Breast epithelium (tissue), 3 donors: ENCODE measurements around the gene TM4SF1.

Experiments used
- CTCF ChIP-seq, 3 donors: fragments of 450-650 bp; IDR thresholded peaks; one replicate each; pipeline ENCODE4 v1.5.1; 2016 to 2017; ENCODE audit warnings: antibody characterized with exemption in 3 of 3, mild to moderate bottlenecking in 3 of 3, moderate library complexity in 3 of 3
- POLR2A ChIP-seq: fragments of 450-650 bp; IDR thresholded peaks from one replicate; pipeline ENCODE4 v1.6.1; 2016; ENCODE audit warnings: antibody characterized with exemption, mild to moderate bottlenecking, moderate library complexity

DNA sequence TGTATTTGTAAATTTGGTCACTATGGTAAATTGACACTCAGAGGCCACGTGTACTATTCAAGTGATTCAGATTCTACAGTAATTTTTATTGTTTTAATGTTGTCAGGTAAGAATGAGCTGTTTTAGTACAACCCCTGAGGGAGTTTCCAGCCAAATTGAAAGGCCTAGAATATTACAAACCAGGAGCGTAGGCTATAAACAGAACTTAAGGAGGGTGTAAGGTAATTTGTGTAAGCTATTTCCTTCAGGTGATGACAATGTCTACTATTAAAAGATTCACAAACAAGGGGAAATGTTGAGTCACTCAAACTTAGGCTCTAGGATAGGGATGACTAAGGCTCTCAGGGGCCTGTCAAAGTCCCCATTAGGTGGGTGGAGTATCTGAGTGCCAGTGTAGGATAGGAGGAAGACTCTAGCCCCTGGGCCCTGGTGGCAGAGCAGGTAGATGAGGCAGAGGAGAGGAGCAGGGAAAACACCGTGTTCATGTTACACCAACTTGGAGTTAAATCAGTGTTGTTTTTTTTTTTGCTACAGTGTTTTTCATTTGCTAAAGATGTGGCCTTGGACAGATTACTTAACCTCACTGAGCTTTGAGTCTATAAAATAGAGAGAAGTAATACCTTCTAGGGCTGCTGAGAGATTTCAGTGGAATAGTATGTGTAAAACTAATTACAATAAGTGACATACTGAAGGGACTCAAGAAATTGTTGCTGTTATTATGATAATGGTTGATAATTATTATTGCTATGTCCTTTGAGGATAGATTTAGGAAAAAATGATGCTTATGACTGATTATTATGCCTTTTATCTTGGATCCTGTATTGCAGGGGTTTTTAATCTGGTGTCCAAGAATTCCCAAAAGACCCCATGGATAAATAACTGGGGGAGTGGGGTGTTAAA lies 10.3 kb downstream of the TM4SF1 start:
- TF ChIP-seq CTCF (IDR thresholded peaks at IDR 0.05) (no peak), POLR2A (no peak)
